K562 (cell line): ENCODE measurements around the gene EEFSEC. TPM values are rescaled to one million over a fixed set of nuclear protein-coding genes. Genes with fewer than 3 reads are reported as not detected.

Source experiments
- ATAC-seq: fragments of 200-7000 bp; cut with Tn5 transposase; 3 replicates; pipeline ENCODE4 v1.9.1; 2020; ENCODE audit warnings: moderate library complexity
- BruUV-seq: library from RNA; stranded (reverse); fragments of 400-500 nt; replicated peaks from 2 replicates; lab custom pipeline; 2021; lab: Mats Ljungman, UMichigan
- CTCF ChIA-PET: fragments of 300-600 bp; formaldehyde crosslinking; extraction: SDS; loops from one replicate; lab custom pipeline; 2021; ENCODE audit warnings: low intra/inter-chr PET ratio; lab: Yijun Ruan, JAX
- POLR2A ChIA-PET: fragments of 300-600, 350-650 bp; sonication (Branson Sonifier 250); formaldehyde crosslinking; extraction: SDS; loops from one replicate; lab custom pipeline; 2021; ENCODE audit warnings: antibody characterized with exemption, inconsistent platforms; lab: Yijun Ruan, JAX
- DNase-seq, 4 experiments: peaks; one replicate each; pipeline versions ENCODE4 v3.0.0 to v3.0.0-alpha.2; 2011 to 2018; ENCODE audit warnings: low spot score in 3 of 4, mixed read lengths in 3 of 4; ENCODE audit errors: extremely low read depth in 1 of 4
- FAIRE-seq: peaks from 2 replicates; lab custom pipeline; 2011; peaks lifted over from hg19 to GRCh38; lab: Jason Lieb, UNC
- H2AFZ ChIP-seq: 2 replicates; pipeline ENCODE4 v1.6.0; 2011; ENCODE audit warnings: low read depth, low read length, control low read depth, inconsistent platforms
- H3K27ac ChIP-seq: fragments of 200-600 bp; 3 replicates; pipeline ENCODE4 v1.8.0; 2011; ENCODE audit warnings: low read depth, mild to moderate bottlenecking, control low read depth, inconsistent platforms, low read length, moderate library complexity, mixed read lengths; ENCODE audit errors: extremely low read depth
- H3K27me3 ChIP-seq, 2 experiments: fragments of 300-600 bp in 1 of 2; 2 replicates in 1 of 2; 3 replicates in 1 of 2; pipeline versions ENCODE4 v1.6.0 to v1.8.0; 2011; ENCODE audit warnings: inconsistent platforms in 2 of 2, low read length in 2 of 2, mild to moderate bottlenecking in 1 of 2, mixed read lengths in 1 of 2, moderate library complexity in 1 of 2; ENCODE audit not compliant: control insufficient read depth in 2 of 2, insufficient read depth in 2 of 2
- H3K36me3 ChIP-seq: fragments of 300-600 bp; 3 replicates; pipeline ENCODE4 v1.8.0; 2011; ENCODE audit warnings: mild to moderate bottlenecking, low read length, inconsistent platforms; ENCODE audit not compliant: control insufficient read depth, insufficient read depth
- H3K4me1 ChIP-seq, 2 experiments: fragments of 200-600 bp in 1 of 2; replicated peaks in 1 of 2; 2 replicates in 1 of 2; 3 replicates in 1 of 2; pipeline versions ENCODE4 v1.5.1 to v1.8.0; 2011; ENCODE audit warnings: inconsistent platforms in 2 of 2, low read length in 2 of 2, mild to moderate bottlenecking in 1 of 2, mixed read lengths in 1 of 2, moderate library complexity in 1 of 2; ENCODE audit not compliant: control insufficient read depth in 2 of 2, insufficient read depth in 2 of 2
- H3K4me2 ChIP-seq: 2 replicates; pipeline ENCODE4 v1.6.1; 2011; ENCODE audit warnings: low read length, control low read depth, inconsistent platforms, mixed read lengths; ENCODE audit not compliant: insufficient read depth
- H3K4me3 ChIP-seq: fragments of 200-600 bp; sonication (generic), shearing (Covaris generic); 2 replicates; pipeline ENCODE4 v1.5.1; 2016; ENCODE audit warnings: control low read depth, inconsistent platforms
- H3K79me2 ChIP-seq: fragments of 200-600 bp; 3 replicates; pipeline ENCODE4 v1.8.0; 2011; ENCODE audit warnings: low read length, inconsistent platforms; ENCODE audit not compliant: control insufficient read depth, insufficient read depth
- H3K9ac ChIP-seq, 2 experiments: 2 replicates each; pipeline versions ENCODE4 v1.6.0 to v1.6.1; 2011; ENCODE audit warnings: low read depth in 2 of 2, low read length in 2 of 2, control low read depth in 1 of 2, inconsistent platforms in 1 of 2, mild to moderate bottlenecking in 1 of 2, mixed read lengths in 1 of 2; ENCODE audit not compliant: insufficient read depth in 1 of 2
- H3K9me1 ChIP-seq: one replicate; pipeline ENCODE4 v1.6.0; 2011; ENCODE audit warnings: inconsistent platforms, mild to moderate bottlenecking, low read length, moderate library complexity; ENCODE audit not compliant: control insufficient read depth, insufficient read depth
- H3K9me3 ChIP-seq: replicated peaks from 2 replicates; pipeline ENCODE4 v1.5.1; 2011; ENCODE audit warnings: low read depth, low read length, inconsistent platforms; ENCODE audit not compliant: control insufficient read depth, insufficient read depth
- H4K20me1 ChIP-seq: replicated peaks from 2 replicates; pipeline ENCODE4 v1.6.1; 2011; ENCODE audit warnings: low read length, inconsistent platforms, mixed read lengths; ENCODE audit not compliant: control insufficient read depth, insufficient read depth
- BCOR ChIP-seq: fragments of 450-650 bp; IDR thresholded peaks from 2 replicates; pipeline ENCODE4 v1.6.1; 2016
- CEBPG ChIP-seq, 3 experiments: fragments of 200-800 bp in 1 of 3; sonication (Bioruptor generic) in 1 of 3; sonication (generic) in 1 of 3; formaldehyde crosslinking in 1 of 3; IDR thresholded peaks in 2 of 3; conservative IDR thresholded peaks in 1 of 3; 2 replicates each; pipeline versions ENCODE4 v1.6.1 to v1.8.0; 2016 to 2022; ENCODE audit warnings: missing compliant biosample characterization in 2 of 3, missing genetic modification characterization in 2 of 3, mild to moderate bottlenecking in 1 of 3, missing genetic modification reagents in 1 of 3
- CREB3L1 ChIP-seq: fragments of 450-650 bp; IDR thresholded peaks from 2 replicates; pipeline ENCODE4 v1.6.1; 2014; ENCODE audit warnings: low read depth, mild to moderate bottlenecking, moderate library complexity, borderline replicate concordance
- FOSL1 ChIP-seq: fragments of 200-800 bp; sonication (Bioruptor generic); conservative IDR thresholded peaks from 2 replicates; pipeline ENCODE4 v1.6.1; 2016; ENCODE audit warnings: missing genetic modification characterization, missing compliant biosample characterization
- KLF13 ChIP-seq: fragments of 450-650 bp; IDR thresholded peaks from 2 replicates; pipeline ENCODE4 v1.6.1; 2016; ENCODE audit warnings: missing genetic modification characterization, low read depth, mild to moderate bottlenecking, missing compliant biosample characterization, moderate library complexity, borderline replicate concordance
- MNT ChIP-seq, 2 experiments: fragments of 450-650 bp; conservative IDR thresholded peaks; 2 replicates each; pipeline ENCODE4 v1.6.1; 2017; ENCODE audit warnings: mild to moderate bottlenecking in 2 of 2, moderate library complexity in 2 of 2
- MXD1 ChIP-seq: fragments of 250-450 bp; sonication (Bioruptor Pico); IDR thresholded peaks from 2 replicates; pipeline ENCODE4 v1.8.0; 2021; ENCODE audit warnings: borderline replicate concordance, mild to moderate bottlenecking, moderate library complexity; ENCODE audit not compliant: poor library complexity, severe bottlenecking
- PHF8 ChIP-seq: fragments of 200-600 bp; sonication (generic); IDR thresholded peaks from 2 replicates; pipeline ENCODE4 v1.6.1; 2012; ENCODE audit warnings: mixed run types, mild to moderate bottlenecking, inconsistent platforms, low read length, moderate library complexity, borderline replicate concordance
- PURB ChIP-seq: sonication (generic); formaldehyde crosslinking; IDR thresholded peaks from 2 replicates; pipeline ENCODE4 v1.9.0; 2021; ENCODE audit warnings: low read depth, mild to moderate bottlenecking, missing genetic modification reagents
- ZBTB2 ChIP-seq: fragments of 450-650 bp; IDR thresholded peaks from 2 replicates; pipeline ENCODE4 v1.6.1; 2016; ENCODE audit warnings: antibody characterized with exemption
- ZFP36 ChIP-seq: fragments of 150-350 bp; IDR thresholded peaks from 2 replicates; pipeline ENCODE4 v1.6.1; 2018; ENCODE audit warnings: low read length, low read depth; ENCODE audit not compliant: partially characterized antibody
- ZNF347 ChIP-seq: fragments of 450-650 bp; formaldehyde crosslinking; IDR thresholded peaks from 2 replicates; pipeline ENCODE4 v1.4.0; 2020; ENCODE audit warnings: low read depth, mild to moderate bottlenecking, moderate library complexity
- ZNF655 ChIP-seq: fragments of 250-450 bp; sonication (Bioruptor Pico); IDR thresholded peaks from 2 replicates; pipeline ENCODE4 v1.5.0; 2021
- WGBS: fragments of 100-300 bp; shearing (Covaris generic); methylation state at CpG from one replicate; pipeline ENCODE4 v1.1.6; 2016; ENCODE audit warnings: low coverage, mixed read lengths; ENCODE audit not compliant: insufficient coverage; ENCODE audit errors: missing lambda C conversion rate; 5-methylcytosine and 5-hydroxymethylcytosine counted together
- in situ Hi-C: fragments of 300-500 bp; cut with MboI; formaldehyde crosslinking; loops from 4 replicates; pipeline ENCODE4 v1.15.0; 2018; ENCODE audit warnings: inconsistent platforms, mixed read lengths
- intact Hi-C: fragments of 100-400 bp; cut with micrococcal nuclease; formaldehyde crosslinking; loops from 2 replicates; pipeline ENCODE4 v1.14.2; 2022
- polyA plus RNA-seq, 8 experiments: library from polyadenylated mRNA; depleted of rRNA in 4 of 8; stranded (reverse) in 5 of 8; unstranded in 3 of 8; fragments of >200 nt; fragmentation: Nextera tagmentation in 2 of 8; fragmentation: Illumina TruSeq in 1 of 8; extraction: Ambion mirVana in 2 of 8; extraction: Trizol in 1 of 8; gene quantifications; 2 replicates each; pipeline versions ENCODE4 v1.2.1 to v1.2.3, GENCODE V29; 2011 to 2014; ENCODE audit warnings: inconsistent platforms in 1 of 8, missing spikeins in 1 of 8
- total RNA-seq, 7 experiments: library from RNA; depleted of rRNA in 6 of 7; stranded (reverse); fragments of >200 nt in 6 of 7; fragmentation: Illumina TruSeq in 2 of 7; extraction: Trizol in 2 of 7; gene quantifications; 2 replicates each; pipeline versions ENCODE4 v1.2.1 to v1.2.3, GENCODE V29; 2011 to 2021; ENCODE audit warnings: low replicate concordance in 1 of 7

The EEFSEC gene
- total and polyA plus RNA-seq, 9 of the 15 experiments (the other 6 are each of a cell fraction or from before 2014, with no cell fraction given), result 0.35 to 11.8 (median 7.7) TPM

- TF ChIP-seq KLF13 (tag) (no peak), CREB3L1 (no peak), ZNF655 (CRISPR knock-in tag) (no peak), ZFP36 (no peak), ZBTB2 (no peak), BCOR (no peak)
- TF ChIP-seq, all 486 proteins: peak for 0
These were observed 27.2 kb downstream of the EEFSEC start (continued) for GRCh38 chr3:128180436-128180835.

- H3K4me2 ChIP-seq, result no peak overlapping the region
- H3K27me3 ChIP-seq, result no peaks in the 10 kb centered on the region
- H4K20me1 ChIP-seq, result no peaks in the 10 kb centered on the region
- H3K9me3 ChIP-seq, result no peaks in the 10 kb centered on the region
- in situ Hi-C loops, result no loop called here
- peaks cover 6% of the 10 kb centered on the region; the same call in 2 of the 3 replicates for H3K79me2 ChIP-seq
- BruUV-seq, result no TSS peak
- ATAC-seq, result no peak
- H3K4me3 ChIP-seq, result no peak overlapping the region
- H3K4me1 ChIP-seq, result no peaks in the 10 kb centered on the region
- no peak overlapping the region for H3K9ac ChIP-seq
- no peak for FAIRE-seq
- ChIA-PET POLR2A (interaction anchor here (0.6 to 0.8 kb wide), 2 partner anchors 9 to 1370 kb away, joined by 3 read pairs; no protein-coding TSS in a partner anchor), CTCF (no interaction called here)
- 76% methylated on average over 2 of the region's 3 CpGs for WGBS
- H3K9me1 ChIP-seq, result no peaks in the 10 kb centered on the region
- no peak for DNase-seq
- H3K27ac ChIP-seq, result no peak overlapping the region
- no peak overlapping the region for H2AFZ ChIP-seq
- intact Hi-C loops, result no loop called here
- no peaks in the 10 kb centered on the region for H3K36me3 ChIP-seq
- TF ChIP-seq CEBPG (CRISPR knock-in tag; IDR thresholded peaks at IDR 0.05) (no peak), CEBPG (tag; conservative IDR thresholded peaks at IDR 0.05 in 1 of 2, IDR thresholded peaks at IDR 0.05 in 1 of 2) (no peak), FOSL1 (tag) (no peak), PHF8 (no peak), MXD1 (CRISPR knock-in tag) (no peak), PURB (CRISPR knock-in tag) (no peak), ZNF347 (CRISPR knock-in tag) (no peak), MNT (conservative IDR thresholded peaks at IDR 0.05) (no peak)
These were observed 27.6 kb downstream of the EEFSEC start for GRCh38 chr3:128180913-128181312.
